Fibroblast of lung (primary cell): ENCODE measurements around the gene BUB1B. TPM values are rescaled to one million over a fixed set of nuclear protein-coding genes. Genes with fewer than 3 reads are reported as not detected.

Source experiments
- DNase-seq, 2 donors: peaks; one replicate each; pipeline versions ENCODE4 v3.0.0 to v3.0.0-alpha.2; 2010; ENCODE audit warnings: low read depth in 2 of 2
- H2AFZ ChIP-seq: 2 replicates; pipeline ENCODE4 v1.5.1; 2012; ENCODE audit warnings: low read length, control low read depth, inconsistent platforms
- H3K27ac ChIP-seq: 2 replicates; pipeline ENCODE4 v1.5.1; 2011; ENCODE audit warnings: low read length, control low read depth; ENCODE audit not compliant: insufficient read depth
- H3K27me3 ChIP-seq: 2 replicates; pipeline ENCODE4 v1.5.1; 2011; ENCODE audit warnings: mild to moderate bottlenecking, low read length; ENCODE audit not compliant: control insufficient read depth, insufficient read depth
- H3K36me3 ChIP-seq: 2 replicates; pipeline ENCODE4 v1.5.1; 2011; ENCODE audit warnings: low read length; ENCODE audit not compliant: control insufficient read depth, insufficient read depth
- H3K4me1 ChIP-seq: 2 replicates; pipeline ENCODE4 v1.5.1; 2011; ENCODE audit warnings: low read length; ENCODE audit not compliant: control insufficient read depth, insufficient read depth; ENCODE audit errors: extremely low read depth
- H3K4me2 ChIP-seq: 2 replicates; pipeline ENCODE4 v1.5.1; 2011; ENCODE audit warnings: low read length, control low read depth; ENCODE audit not compliant: insufficient read depth; ENCODE audit errors: extremely low read depth
- H3K4me3 ChIP-seq, 4 experiments: fragments of 200-600 bp in 1 of 4; sonication (generic) in 1 of 4; replicated peaks in 1 of 4; 2 replicates each; pipeline ENCODE4 v1.5.1; 2011 to 2016; ENCODE audit warnings: low read length in 4 of 4, low read depth in 3 of 4, mild to moderate bottlenecking in 3 of 4, control low read depth in 2 of 4, inconsistent platforms in 1 of 4, mixed read lengths in 1 of 4; ENCODE audit not compliant: insufficient read depth in 1 of 4; ENCODE audit errors: control extremely low read depth in 1 of 4
- H3K79me2 ChIP-seq: 2 replicates; pipeline ENCODE4 v1.5.1; 2012; ENCODE audit warnings: mild to moderate bottlenecking, low read length, inconsistent platforms; ENCODE audit not compliant: control insufficient read depth, insufficient read depth
- H3K9ac ChIP-seq: 2 replicates; pipeline ENCODE4 v1.5.1; 2011; ENCODE audit warnings: mild to moderate bottlenecking, low read length, control low read depth; ENCODE audit not compliant: insufficient read depth
- H3K9me3 ChIP-seq: 2 replicates; pipeline ENCODE4 v1.5.1; 2012; ENCODE audit warnings: low read depth, low read length; ENCODE audit not compliant: control insufficient read depth, insufficient read depth
- H4K20me1 ChIP-seq: 2 replicates; pipeline ENCODE4 v1.5.1; 2011; ENCODE audit warnings: low read length; ENCODE audit not compliant: control insufficient read depth, insufficient read depth; ENCODE audit errors: extremely low read depth
- CTCF ChIP-seq, 2 donors: IDR thresholded peaks in 1 of 2; conservative IDR thresholded peaks in 1 of 2; 1 replicate in 1 of 2; 2 replicates in 1 of 2; pipeline ENCODE4 v1.5.1; 2011 to 2012; ENCODE audit warnings: low read length in 2 of 2, control low read depth in 1 of 2, inconsistent platforms in 1 of 2, low read depth in 1 of 2, mild to moderate bottlenecking in 1 of 2
- EZH2 ChIP-seq: IDR thresholded peaks from 2 replicates; pipeline ENCODE4 v1.5.1; 2012; ENCODE audit warnings: low read length, control low read depth, mild to moderate bottlenecking; ENCODE audit errors: missing control alignments
- polyA plus RNA-seq, 2 donors: library from polyadenylated mRNA; depleted of rRNA in 1 of 2; stranded (reverse) in 1 of 2; unstranded in 1 of 2; fragments of >200 nt; gene quantifications; 2 replicates each; pipeline ENCODE4 v1.2.1, GENCODE V29; 2011 to 2012; ENCODE audit warnings: missing spikeins in 1 of 2
- total RNA-seq: library from RNA; depleted of rRNA; stranded (reverse); fragments of >200 nt; gene quantifications from 2 replicates; pipeline ENCODE4 v1.2.1, GENCODE V29; 2014

The BUB1B gene
- total and polyA plus RNA-seq, 2 donors (not counting 1 experiment from before 2014, with no cell fraction given), result 5.4 to 6.9 TPM

GRCh38 chr15:40259021-40259420 is 98.2 kb downstream of the BUB1B start:
- Histone ChIP-seq H3K27ac (no peak overlapping the region), H2AFZ (no peak overlapping the region)

GRCh38 chr15:40263024-40263754 is 102.3 kb downstream of the BUB1B start:
- Histone ChIP-seq H3K79me2 (no peaks in the 10 kb centered on the region), H3K27ac (no peak overlapping the region), H3K4me2 (peak overlapping the region; percentile 18), H4K20me1 (no peaks in the 10 kb centered on the region), H3K4me3 (no peak overlapping the region), H3K36me3 (no peaks in the 10 kb centered on the region), H2AFZ (no peak overlapping the region), H3K27me3 (no peaks in the 10 kb centered on the region), H3K9me3 (no peaks in the 10 kb centered on the region), H3K9ac (no peak overlapping the region), H3K4me1 (peaks cover 7% of the 10 kb centered on the region)
- peak; percentile 74 to 86 for DNase-seq
- TF ChIP-seq CTCF (conservative IDR thresholded peaks at IDR 0.05 in 1 of 2, IDR thresholded peaks at IDR 0.05 in 1 of 2; ENCODE audit: low read depth in 1 of 2, low read length in 2 of 2), result no peak
- TF ChIP-seq EZH2, result no peak

More at GRCh38 chr15:40259021-40259420, 98.2 kb downstream of the BUB1B start:
- H4K20me1 ChIP-seq, result no peaks in the 10 kb centered on the region
- no peaks in the 10 kb centered on the region for H3K79me2 ChIP-seq
- no peaks in the 10 kb centered on the region for H3K4me1 ChIP-seq
- H3K4me2 ChIP-seq, result no peak overlapping the region
- no peak overlapping the region for H3K9ac ChIP-seq
- H3K4me3 ChIP-seq, result no peak overlapping the region
- H3K27me3 ChIP-seq, result peaks cover 8% of the 10 kb centered on the region
- no peaks in the 10 kb centered on the region for H3K9me3 ChIP-seq
- no peak for DNase-seq
- H3K36me3 ChIP-seq, result no peaks in the 10 kb centered on the region
- no peak for TF ChIP-seq CTCF (conservative IDR thresholded peaks at IDR 0.05 in 1 of 2, IDR thresholded peaks at IDR 0.05 in 1 of 2; ENCODE audit: low read depth in 1 of 2, low read length in 2 of 2)
- TF ChIP-seq EZH2, result no peak

GRCh38 chr15:40264321-40265153 is 103.7 kb downstream of the BUB1B start:
- Histone ChIP-seq H3K4me1 (peaks cover 7% of the 10 kb centered on the region), H3K4me2 (no peak overlapping the region), H3K9ac (no peak overlapping the region), H3K27me3 (no peaks in the 10 kb centered on the region), H4K20me1 (no peaks in the 10 kb centered on the region), H3K27ac (no peak overlapping the region), H3K4me3 (no peak overlapping the region), H3K9me3 (no peaks in the 10 kb centered on the region), H2AFZ (no peak overlapping the region), H3K79me2 (no peaks in the 10 kb centered on the region), H3K36me3 (no peaks in the 10 kb centered on the region)
- no peak for DNase-seq
- TF ChIP-seq CTCF (conservative IDR thresholded peaks at IDR 0.05 in 1 of 2, IDR thresholded peaks at IDR 0.05 in 1 of 2; ENCODE audit: low read depth in 1 of 2, low read length in 2 of 2) (no peak), EZH2 (no peak)
